Suprapubic skin (tissue), 4 donors: Measurements from ENCODE around the gene SSRP1. TPM values are rescaled to one million over a fixed set of nuclear protein-coding genes. Genes with fewer than 3 reads are reported as not detected.

ENCODE experiments used
- DNase-seq, 2 donors: peaks; one replicate each; pipeline ENCODE4 v3.0.0-alpha.2; 2019; ENCODE audit warnings: low spot score in 2 of 2
- H3K27ac ChIP-seq: fragments of 200-600 bp; sonication (generic); one replicate; pipeline ENCODE4 v1.5.1; 2019
- H3K27me3 ChIP-seq: fragments of 200-600 bp; sonication (generic); one replicate; pipeline ENCODE4 v1.5.1; 2019
- H3K36me3 ChIP-seq: fragments of 200-600 bp; sonication (generic); one replicate; pipeline ENCODE4 v1.5.1; 2019
- H3K4me1 ChIP-seq: fragments of 200-600 bp; sonication (generic); one replicate; pipeline ENCODE4 v1.5.1; 2019
- H3K4me3 ChIP-seq: fragments of 200-600 bp; sonication (generic); one replicate; pipeline ENCODE4 v1.5.1; 2019; ENCODE audit warnings: mild to moderate bottlenecking
- H3K9me3 ChIP-seq: fragments of 200-600 bp; sonication (generic); one replicate; pipeline ENCODE4 v1.5.1; 2019
- EP300 ChIP-seq: sonication (generic); formaldehyde crosslinking; IDR thresholded peaks from one replicate; pipeline ENCODE4 v1.6.1; 2017; ENCODE audit warnings: antibody characterized with exemption
- POLR2A ChIP-seq, 2 donors: fragments of 450-650 bp; IDR thresholded peaks; one replicate each; pipeline ENCODE4 v1.6.1; 2017; ENCODE audit warnings: antibody characterized with exemption in 2 of 2, mild to moderate bottlenecking in 2 of 2, moderate library complexity in 2 of 2
- POLR2AphosphoS5 ChIP-seq, 3 donors: sonication (generic); formaldehyde crosslinking; IDR thresholded peaks; one replicate each; pipeline ENCODE4 v1.6.1; 2017; ENCODE audit warnings: antibody characterized with exemption in 3 of 3
- WGBS: methylation state at CpG from one replicate; pipeline ENCODE4 v1.1.5; 2018; 5-methylcytosine and 5-hydroxymethylcytosine counted together
- total RNA-seq, 4 donors: library from RNA; depleted of rRNA; stranded (reverse); fragments of >200 nt; gene quantifications; one replicate each; pipeline ENCODE4 v1.1.0, GENCODE V29; 2016
- TF ChIP-seq, protein P1 (sequence below), 2 donors: fragments of 200-600 bp in 1 of 2; fragments of 450-650 bp in 1 of 2; sonication (generic) in 1 of 2; IDR thresholded peaks; one replicate each; pipeline ENCODE4 v1.5.1; 2016 to 2019; ENCODE audit warnings: antibody characterized with exemption in 2 of 2, mild to moderate bottlenecking in 1 of 2, moderate library complexity in 1 of 2

SSRP1 gene
- total RNA-seq, 4 donors from 2014 or later, result 59.9 to 96.5 (median 67.9) TPM

DNA sequence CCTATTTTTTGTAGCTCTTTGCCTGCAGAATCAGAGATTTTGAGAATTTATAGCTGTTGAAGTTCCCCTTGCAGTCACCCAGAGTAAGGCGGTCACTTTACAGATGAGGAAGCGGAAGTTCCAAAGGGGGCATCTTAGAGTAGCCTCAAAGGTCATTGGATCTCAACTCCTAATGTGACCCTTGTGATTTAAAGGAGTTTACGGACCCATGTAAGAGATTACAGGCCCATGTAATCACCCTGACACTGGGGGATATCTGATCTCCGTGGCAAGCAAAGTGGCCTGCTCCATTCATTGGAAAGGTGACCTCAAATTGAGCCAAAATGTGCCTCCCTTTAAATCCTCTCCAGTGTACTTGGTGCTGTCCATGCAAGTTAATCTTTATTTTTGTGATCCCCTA is 18.2 kb upstream of the SSRP1 start:
- 86% methylated on average over 4 of the region's 4 CpGs for WGBS
- TF ChIP-seq POLR2A (IDR thresholded peaks at IDR 0.05) (no peak), EP300 (no peak), POLR2AphosphoS5 (IDR thresholded peaks at IDR 0.05) (no peak)
- TF ChIP-seq, protein P1, sequence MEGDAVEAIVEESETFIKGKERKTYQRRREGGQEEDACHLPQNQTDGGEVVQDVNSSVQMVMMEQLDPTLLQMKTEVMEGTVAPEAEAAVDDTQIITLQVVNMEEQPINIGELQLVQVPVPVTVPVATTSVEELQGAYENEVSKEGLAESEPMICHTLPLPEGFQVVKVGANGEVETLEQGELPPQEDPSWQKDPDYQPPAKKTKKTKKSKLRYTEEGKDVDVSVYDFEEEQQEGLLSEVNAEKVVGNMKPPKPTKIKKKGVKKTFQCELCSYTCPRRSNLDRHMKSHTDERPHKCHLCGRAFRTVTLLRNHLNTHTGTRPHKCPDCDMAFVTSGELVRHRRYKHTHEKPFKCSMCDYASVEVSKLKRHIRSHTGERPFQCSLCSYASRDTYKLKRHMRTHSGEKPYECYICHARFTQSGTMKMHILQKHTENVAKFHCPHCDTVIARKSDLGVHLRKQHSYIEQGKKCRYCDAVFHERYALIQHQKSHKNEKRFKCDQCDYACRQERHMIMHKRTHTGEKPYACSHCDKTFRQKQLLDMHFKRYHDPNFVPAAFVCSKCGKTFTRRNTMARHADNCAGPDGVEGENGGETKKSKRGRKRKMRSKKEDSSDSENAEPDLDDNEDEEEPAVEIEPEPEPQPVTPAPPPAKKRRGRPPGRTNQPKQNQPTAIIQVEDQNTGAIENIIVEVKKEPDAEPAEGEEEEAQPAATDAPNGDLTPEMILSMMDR (IDR thresholded peaks at IDR 0.05), result no peak

DNA sequence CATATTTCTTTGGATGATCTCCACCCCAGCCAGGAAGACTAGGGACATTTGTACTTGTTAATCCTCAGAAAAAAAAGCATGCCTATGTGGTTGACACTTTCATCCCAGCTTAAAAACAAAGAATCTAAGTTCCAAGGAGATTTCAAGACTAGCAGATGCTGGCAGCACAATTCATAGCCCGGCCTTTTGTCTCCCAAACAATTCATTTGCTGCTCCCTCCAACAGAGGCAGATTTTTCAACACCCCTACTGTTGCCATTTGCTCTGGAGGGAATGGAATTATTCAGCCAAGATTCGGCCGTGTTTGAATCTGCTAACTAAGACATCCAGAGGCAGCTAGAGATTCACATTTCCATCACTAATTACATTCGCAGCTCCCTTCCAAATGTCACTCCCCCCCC is 17.8 kb upstream of the SSRP1 start:
- H3K27ac ChIP-seq, result no peak overlapping the region
- WGBS, result 41% methylated on average over 4 of the region's 4 CpGs
- TF ChIP-seq POLR2AphosphoS5 (IDR thresholded peaks at IDR 0.05), result no peak
- no peak for TF ChIP-seq POLR2A (IDR thresholded peaks at IDR 0.05)
- TF ChIP-seq EP300, result no peak
- TF ChIP-seq, protein P1 (IDR thresholded peaks at IDR 0.05), result no peak
- no peaks in the 10 kb centered on the region for H3K9me3 ChIP-seq
- H3K4me3 ChIP-seq, result no peak overlapping the region
- H3K27me3 ChIP-seq, result no peaks in the 10 kb centered on the region
- peaks cover 21% of the 10 kb centered on the region for H3K4me1 ChIP-seq
- no peak for DNase-seq
- no peaks in the 10 kb centered on the region for H3K36me3 ChIP-seq

More for the DNA sequence above, 18.2 kb upstream of the SSRP1 start:
- no peak for DNase-seq
- H3K36me3 ChIP-seq, result no peaks in the 10 kb centered on the region
- H3K27ac ChIP-seq, result no peak overlapping the region
- H3K4me3 ChIP-seq, result no peak overlapping the region
- no peaks in the 10 kb centered on the region for H3K9me3 ChIP-seq
- no peaks in the 10 kb centered on the region for H3K27me3 ChIP-seq
- peaks cover 23% of the 10 kb centered on the region for H3K4me1 ChIP-seq

DNA sequence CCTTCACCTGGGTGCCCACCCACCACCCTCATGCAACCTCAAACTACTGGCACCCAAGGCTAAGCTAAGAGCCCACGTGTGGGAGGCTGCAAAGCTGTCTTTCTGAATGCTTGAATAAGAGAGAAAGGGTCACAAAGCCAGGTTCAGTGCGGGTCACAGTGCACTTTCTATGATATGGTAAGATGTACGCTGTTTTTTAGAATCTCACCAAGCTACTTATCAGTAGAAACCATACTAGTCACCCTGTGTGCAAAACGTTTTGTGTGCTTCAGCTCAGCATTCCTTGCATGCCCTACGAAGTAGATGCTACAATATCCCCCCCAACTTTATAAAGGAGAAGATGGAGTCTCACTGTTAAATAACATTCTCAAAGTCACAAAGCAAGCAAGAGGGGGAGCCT is 17.3 kb upstream of the SSRP1 start:
- WGBS, result 68% methylated on average over 5 of the region's 5 CpGs
- no peaks in the 10 kb centered on the region for H3K36me3 ChIP-seq
- H3K9me3 ChIP-seq, result no peaks in the 10 kb centered on the region
- TF ChIP-seq, protein P1 (IDR thresholded peaks at IDR 0.05), result no peak
- TF ChIP-seq EP300 (no peak), POLR2A (IDR thresholded peaks at IDR 0.05) (no peak), POLR2AphosphoS5 (IDR thresholded peaks at IDR 0.05) (no peak)
- H3K4me1 ChIP-seq, result peaks cover 17% of the 10 kb centered on the region
- H3K27me3 ChIP-seq, result no peaks in the 10 kb centered on the region
- no peak for DNase-seq
- H3K27ac ChIP-seq, result no peak overlapping the region
- no peak overlapping the region for H3K4me3 ChIP-seq

DNA sequence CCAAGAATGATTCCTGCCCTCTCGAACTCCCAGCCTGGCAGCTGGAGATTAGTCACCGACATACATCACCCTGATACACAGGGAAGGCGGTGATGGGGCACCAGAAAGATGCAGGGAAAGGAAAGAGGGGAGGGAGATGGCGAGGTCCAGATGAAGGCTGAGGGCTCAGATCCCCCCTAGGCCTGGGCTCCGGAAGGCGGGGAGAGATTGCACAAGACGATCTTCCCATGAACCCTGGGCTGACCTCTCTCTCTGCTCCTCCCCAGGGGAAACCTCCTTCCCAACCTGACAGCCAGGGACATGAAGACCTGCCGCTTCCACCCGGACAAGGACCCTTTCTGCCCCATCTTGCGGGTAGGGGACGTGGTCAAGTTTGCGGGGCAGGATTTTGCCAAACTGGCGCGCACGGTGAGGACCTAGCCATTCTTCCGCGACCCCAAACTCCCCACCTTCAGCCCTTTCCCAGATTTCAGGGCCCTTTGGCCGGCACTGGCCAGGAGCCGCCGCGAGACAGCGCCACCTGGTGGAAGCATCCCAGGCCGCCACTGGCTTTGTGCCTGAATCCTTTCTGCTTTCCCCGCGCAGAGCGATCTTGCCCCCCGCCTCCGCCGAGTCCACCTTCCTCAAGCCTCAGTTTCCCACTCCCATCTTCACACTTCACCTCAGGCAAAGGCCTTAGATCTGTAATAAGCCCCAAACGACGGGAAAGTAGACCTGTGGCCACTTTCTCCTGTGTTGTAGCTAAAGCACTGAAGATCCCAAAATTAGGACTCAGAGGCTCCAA is 14.0 kb upstream of the SSRP1 start:
- H3K27me3 ChIP-seq, result no peaks in the 10 kb centered on the region
- 41% methylated on average over 28 of the region's 31 CpGs for WGBS
- no peak for TF ChIP-seq POLR2AphosphoS5 (IDR thresholded peaks at IDR 0.05)
- TF ChIP-seq, protein P1 (IDR thresholded peaks at IDR 0.05), result peak; percentile 35 to 90
- H3K27ac ChIP-seq, result no peak overlapping the region
- no peaks in the 10 kb centered on the region for H3K9me3 ChIP-seq
- H3K4me1 ChIP-seq, result peaks cover 16% of the 10 kb centered on the region
- DNase-seq, result peak; percentile 82 to 86
- no peaks in the 10 kb centered on the region for H3K36me3 ChIP-seq
- no peak overlapping the region for H3K4me3 ChIP-seq

DNA sequence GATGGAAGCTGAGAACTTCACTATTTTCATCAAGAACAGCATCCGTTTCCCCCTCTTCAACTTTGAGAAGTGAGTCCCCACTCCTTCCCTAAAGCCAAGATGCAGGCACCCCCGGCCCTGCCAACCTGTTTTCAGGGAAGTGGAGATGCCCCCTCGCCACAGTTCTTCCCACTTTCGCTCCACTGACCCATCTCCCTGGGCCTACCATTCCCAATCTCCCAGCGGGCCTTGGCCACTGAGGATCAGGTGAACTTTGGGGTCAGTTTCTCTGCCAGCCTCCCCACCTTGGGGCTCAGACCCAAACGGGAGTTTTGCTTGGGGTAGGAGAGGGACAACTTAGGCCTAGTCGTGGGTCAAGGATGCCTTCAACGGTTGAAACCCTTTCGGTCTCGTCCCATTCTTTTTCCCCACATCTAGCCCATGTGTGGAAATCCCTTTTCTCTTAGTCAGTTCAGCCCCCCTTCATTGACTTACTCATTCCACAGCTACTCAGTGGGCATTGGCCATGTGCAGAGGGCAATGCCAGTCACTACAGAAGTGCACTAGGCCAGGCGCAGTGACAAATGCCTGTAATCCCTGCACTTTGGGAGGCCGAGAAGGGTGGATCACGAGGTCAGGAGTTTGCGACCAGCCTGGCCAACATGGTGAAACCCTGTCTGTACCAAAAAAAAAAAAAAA is 13.1 kb upstream of the SSRP1 start:
- no peak for TF ChIP-seq POLR2AphosphoS5 (IDR thresholded peaks at IDR 0.05)
- no peak for TF ChIP-seq EP300
- TF ChIP-seq, protein P1 (IDR thresholded peaks at IDR 0.05), result no peak
- no peak for TF ChIP-seq POLR2A (IDR thresholded peaks at IDR 0.05)
- H3K4me1 ChIP-seq, result peaks cover 11% of the 10 kb centered on the region
- no peaks in the 10 kb centered on the region for H3K9me3 ChIP-seq
- H3K27me3 ChIP-seq, result no peaks in the 10 kb centered on the region
- H3K4me3 ChIP-seq, result no peak overlapping the region
- no peak for DNase-seq
- whole genome bisulfite sequencing, result 88% methylated on average over 14 of the region's 14 CpGs
- no peaks in the 10 kb centered on the region for H3K36me3 ChIP-seq
- no peak overlapping the region for H3K27ac ChIP-seq
